Mesendoderm (in vitro differentiated cells): ENCODE results near the gene RAB32.

Experiments
- DNase-seq: peaks from one replicate; pipeline ENCODE4 v3.0.0; 2013
- H2AK5ac ChIP-seq: 2 replicates; pipeline ENCODE4 v1.6.1; 2013; ENCODE audit warnings: low read length, inconsistent platforms
- H2BK120ac ChIP-seq: 2 replicates; pipeline ENCODE4 v1.6.1; 2013; ENCODE audit warnings: low read depth, mild to moderate bottlenecking, low read length, moderate library complexity, mixed read lengths
- H2BK15ac ChIP-seq: replicated peaks from 2 replicates; pipeline ENCODE4 v1.6.1; 2013; ENCODE audit warnings: low read depth, mild to moderate bottlenecking, moderate library complexity
- H2BK5ac ChIP-seq: 2 replicates; pipeline ENCODE4 v1.6.1; 2013; ENCODE audit warnings: low read length, inconsistent platforms
- H3K18ac ChIP-seq: 2 replicates; pipeline ENCODE4 v1.6.1; 2013; ENCODE audit warnings: mild to moderate bottlenecking, low read length, mixed read lengths
- H3K23ac ChIP-seq: one replicate; pipeline ENCODE4 v1.6.1; 2013; ENCODE audit warnings: low read length
- H3K27ac ChIP-seq: 2 replicates; pipeline ENCODE4 v1.5.1; 2013; ENCODE audit warnings: low read depth, mild to moderate bottlenecking, inconsistent platforms, low read length, moderate library complexity
- H3K27me3 ChIP-seq: 2 replicates; pipeline ENCODE4 v1.6.1; 2013; ENCODE audit warnings: low read length, control low read depth, mild to moderate bottlenecking, inconsistent platforms; ENCODE audit not compliant: insufficient read depth, poor library complexity
- H3K36me3 ChIP-seq: 2 replicates; pipeline ENCODE4 v1.6.1; 2013; ENCODE audit warnings: low read length, inconsistent platforms; ENCODE audit not compliant: control insufficient read depth, insufficient read depth
- H3K4ac ChIP-seq: one replicate; pipeline ENCODE4 v1.6.1; 2013; ENCODE audit warnings: low read depth, mild to moderate bottlenecking, low read length, moderate library complexity
- H3K4me1 ChIP-seq: 2 replicates; pipeline ENCODE4 v1.6.1; 2013; ENCODE audit warnings: low read depth, low read length, inconsistent platforms; ENCODE audit not compliant: control insufficient read depth
- H3K4me2 ChIP-seq: 2 replicates; pipeline ENCODE4 v1.6.1; 2013; ENCODE audit warnings: low read length
- H3K4me3 ChIP-seq: 2 replicates; pipeline ENCODE4 v1.5.1; 2013; ENCODE audit warnings: mild to moderate bottlenecking, low read length
- H3K56ac ChIP-seq: one replicate; pipeline ENCODE4 v1.6.1; 2013; ENCODE audit warnings: low read length
- H3K79me1 ChIP-seq: 2 replicates; pipeline ENCODE4 v1.6.1; 2013; ENCODE audit warnings: low read length, inconsistent platforms
- H3K79me2 ChIP-seq: 2 replicates; pipeline ENCODE4 v1.6.1; 2013; ENCODE audit warnings: mild to moderate bottlenecking, low read length; ENCODE audit not compliant: control insufficient read depth, insufficient read depth
- H3K9ac ChIP-seq: 2 replicates; pipeline ENCODE4 v1.6.1; 2013; ENCODE audit warnings: low read length, inconsistent platforms
- H4K5ac ChIP-seq: one replicate; pipeline ENCODE4 v1.6.1; 2013; ENCODE audit warnings: low read length
- H4K8ac ChIP-seq: one replicate; pipeline ENCODE4 v1.6.1; 2013; ENCODE audit warnings: low read depth, mild to moderate bottlenecking, control low read depth, low read length, moderate library complexity
- WGBS: extraction: QIAGEN DNeasy Blood & Tissue Kit; methylation state at CpG from one replicate; pipeline ENCODE4 v1.1.7; 2013; ENCODE audit warnings: low lambda C conversion rate, missing lambda C conversion rate; ENCODE audit not compliant: insufficient coverage; ENCODE audit errors: extremely low coverage; 5-methylcytosine and 5-hydroxymethylcytosine counted together

Gene RAB32

DNA sequence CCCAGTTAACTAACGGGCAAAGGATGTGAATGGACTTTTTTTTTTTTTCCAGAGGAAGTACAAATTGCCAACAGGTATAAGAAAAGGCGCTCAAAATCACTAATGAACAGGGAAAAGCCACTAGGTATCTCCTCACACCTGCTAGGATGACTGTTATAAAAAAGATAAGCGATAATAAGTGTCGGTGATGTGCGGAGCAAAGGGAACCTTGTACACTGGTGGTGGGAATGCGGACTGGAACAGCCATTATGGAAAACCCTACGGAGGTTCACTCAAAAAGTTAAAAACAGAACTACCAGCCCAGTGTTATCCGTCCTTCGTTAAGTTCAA is 787 bp upstream of the RAB32 start:
- WGBS = no CpG with 5 or more reads among the region's 9 CpGs
- peak overlapping the region; percentile 77 for H3K27ac ChIP-seq

GRCh38 chr6:146543940-146544615 is 445 bp downstream of the RAB32 start:
- peak overlapping the region; percentile 18 for H3K23ac ChIP-seq
- H3K27me3 ChIP-seq = no peaks in the 10 kb centered on the region
- H3K4ac ChIP-seq = peak overlapping the region; percentile 64
- peak overlapping the region; percentile 89 for H3K27ac ChIP-seq
- H3K18ac ChIP-seq = peak overlapping the region; percentile 43
- no peak overlapping the region for H2BK15ac ChIP-seq
- H3K4me1 ChIP-seq = no peaks in the 10 kb centered on the region
- DNase-seq = peak; percentile 81
- H3K4me2 ChIP-seq = peak overlapping the region; percentile 60
- H2AK5ac ChIP-seq = no peak overlapping the region
- H3K9ac ChIP-seq = peak overlapping the region; percentile 90
- H2BK5ac ChIP-seq = no peak overlapping the region
- H4K5ac ChIP-seq = no peak overlapping the region
- no CpG with 5 or more reads among the region's 33 CpGs for WGBS
- no peak overlapping the region for H2BK120ac ChIP-seq
- peaks cover 2% of the 10 kb centered on the region for H3K79me1 ChIP-seq
- H4K8ac ChIP-seq = no peak overlapping the region
- H3K36me3 ChIP-seq = no peaks in the 10 kb centered on the region
- H3K56ac ChIP-seq = peak overlapping the region; percentile 96
- peaks cover 13% of the 10 kb centered on the region for H3K79me2 ChIP-seq
- peak overlapping the region; percentile 84 for H3K4me3 ChIP-seq

More for the DNA sequence above, 787 bp upstream of the RAB32 start:
- Histone ChIP-seq H3K4me2 (peak overlapping the region; percentile 11), H2BK120ac (no peak overlapping the region), H4K8ac (peak overlapping the region; percentile 99), H2BK15ac (no peak overlapping the region), H3K18ac (peak overlapping the region; percentile 97), H3K23ac (no peak overlapping the region), H3K4ac (no peak overlapping the region), H3K56ac (peak overlapping the region; percentile 75), H3K79me1 (no peaks in the 10 kb centered on the region), H3K79me2 (peaks cover 13% of the 10 kb centered on the region), H3K9ac (peak overlapping the region; percentile 60), H3K4me1 (no peaks in the 10 kb centered on the region), H3K27me3 (no peaks in the 10 kb centered on the region), H4K5ac (no peak overlapping the region), H3K4me3 (no peak overlapping the region), H3K36me3 (no peaks in the 10 kb centered on the region), H2BK5ac (no peak overlapping the region), H2AK5ac (no peak overlapping the region)
- DNase-seq = no peak

GRCh38 chr6:146544616-146545182 is 1.1 kb downstream of the RAB32 start:
- no peaks in the 10 kb centered on the region for H3K4me1 ChIP-seq
- WGBS = no CpG with 5 or more reads among the region's 11 CpGs
- peak overlapping the region; percentile 60 for H3K4me2 ChIP-seq
- peak overlapping the region; percentile 68 for H3K4ac ChIP-seq
- H3K79me2 ChIP-seq = peaks cover 13% of the 10 kb centered on the region
- no peaks in the 10 kb centered on the region for H3K36me3 ChIP-seq
- H3K27ac ChIP-seq = no peak overlapping the region
- H2AK5ac ChIP-seq = no peak overlapping the region
- H2BK120ac ChIP-seq = no peak overlapping the region
- no peak overlapping the region for H4K8ac ChIP-seq
- H3K27me3 ChIP-seq = no peaks in the 10 kb centered on the region
- H3K4me3 ChIP-seq = peak overlapping the region; percentile 84
- no peak for DNase-seq
- peak overlapping the region; percentile 43 for H3K18ac ChIP-seq
- H3K23ac ChIP-seq = no peak overlapping the region
- no peak overlapping the region for H2BK15ac ChIP-seq
- H3K56ac ChIP-seq = peak overlapping the region; percentile 96
- peak overlapping the region; percentile 90 for H3K9ac ChIP-seq
- H3K79me1 ChIP-seq = peaks cover 2% of the 10 kb centered on the region
- no peak overlapping the region for H2BK5ac ChIP-seq
- no peak overlapping the region for H4K5ac ChIP-seq

- Histone ChIP-seq H3K56ac (peak overlapping the region; percentile 6), H3K4me3 (no peak overlapping the region)
Measured at GRCh38 chr6:146545581-146545980, 1.9 kb downstream of the RAB32 start.

DNA sequence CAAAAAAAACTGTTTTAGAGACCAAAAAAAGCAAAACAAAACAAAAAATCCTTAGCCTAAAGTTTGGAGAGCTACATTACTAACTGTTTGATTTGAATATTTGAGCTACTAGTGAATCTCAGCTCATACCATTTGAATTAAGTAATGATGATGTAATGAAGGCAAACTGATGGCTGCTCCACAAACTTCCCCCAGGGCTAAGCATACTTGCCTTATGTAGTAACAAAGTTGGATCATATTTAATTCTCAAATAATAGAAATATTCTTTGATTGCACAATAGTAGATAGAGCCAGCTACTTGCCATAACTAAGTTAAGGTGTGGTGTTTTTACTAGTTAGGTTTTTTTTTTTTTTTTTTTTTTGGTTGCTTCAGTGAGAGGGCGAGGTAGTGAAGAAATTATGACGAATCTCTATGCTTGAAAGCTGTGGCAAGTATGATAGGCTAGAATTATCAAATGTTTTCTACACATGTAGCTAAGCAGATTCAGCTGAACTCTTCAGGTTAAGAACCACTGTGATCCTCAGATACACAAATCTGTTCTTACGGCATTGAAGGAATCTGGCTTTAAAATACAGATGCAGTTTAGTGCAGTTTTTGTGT is 2.9 kb downstream of the RAB32 start:
- H3K56ac ChIP-seq = peak overlapping the region; percentile 6
- no peak overlapping the region for H2BK15ac ChIP-seq
- H3K36me3 ChIP-seq = no peaks in the 10 kb centered on the region
- H4K5ac ChIP-seq = no peak overlapping the region
- peaks cover 13% of the 10 kb centered on the region for H3K79me2 ChIP-seq
- no CpG with 5 or more reads among the region's 3 CpGs for WGBS
- H3K4me3 ChIP-seq = no peak overlapping the region
- peaks cover 2% of the 10 kb centered on the region for H3K79me1 ChIP-seq
- H3K4me2 ChIP-seq = no peak overlapping the region
- H3K18ac ChIP-seq = no peak overlapping the region
- no peak overlapping the region for H2AK5ac ChIP-seq
- no peaks in the 10 kb centered on the region for H3K27me3 ChIP-seq
- no peaks in the 10 kb centered on the region for H3K4me1 ChIP-seq
- no peak overlapping the region for H3K4ac ChIP-seq
- no peak overlapping the region for H2BK120ac ChIP-seq
- no peak overlapping the region for H3K9ac ChIP-seq
- no peak overlapping the region for H3K23ac ChIP-seq
- no peak overlapping the region for H2BK5ac ChIP-seq
- H3K27ac ChIP-seq = no peak overlapping the region
- H4K8ac ChIP-seq = no peak overlapping the region
- DNase-seq = peak; percentile 75

More at GRCh38 chr6:146545581-146545980, 1.9 kb downstream of the RAB32 start:
- Histone ChIP-seq H4K8ac (no peak overlapping the region), H3K27me3 (no peaks in the 10 kb centered on the region), H3K36me3 (no peaks in the 10 kb centered on the region), H3K79me2 (peaks cover 13% of the 10 kb centered on the region), H3K4me2 (peak overlapping the region; percentile 6), H3K79me1 (peaks cover 2% of the 10 kb centered on the region), H2BK15ac (no peak overlapping the region), H3K27ac (no peak overlapping the region), H3K18ac (no peak overlapping the region), H2BK5ac (no peak overlapping the region), H3K9ac (peak overlapping the region; percentile 9), H2BK120ac (no peak overlapping the region), H3K23ac (no peak overlapping the region), H2AK5ac (no peak overlapping the region), H3K4ac (no peak overlapping the region), H3K4me1 (no peaks in the 10 kb centered on the region), H4K5ac (no peak overlapping the region)
- no CpG with 5 or more reads among the region's 5 CpGs for WGBS
- DNase-seq = peak; percentile 35
